Activated CD8-positive, alpha-beta memory T cell treated with anti-CD3 and anti-CD28 coated beads, Interleukin-2, amount 50 U/mL, for 24 hours (primary cell): ENCODE data around the gene ALS2.
A peak's percentile ranks its signal among the peaks of the same experiment; 100 is the strongest.
"Not testable (repeated sequence)": the region's sequence is repeated elsewhere in the genome, so short reads cannot be mapped to it uniquely, and the experiment has no call there.

ENCODE experiments used
- DNase-seq: peaks from one replicate; pipeline ENCODE4 v3.0.0-alpha.2; 2020; ENCODE audit errors: extremely low read depth

ALS2 gene

DNA sequence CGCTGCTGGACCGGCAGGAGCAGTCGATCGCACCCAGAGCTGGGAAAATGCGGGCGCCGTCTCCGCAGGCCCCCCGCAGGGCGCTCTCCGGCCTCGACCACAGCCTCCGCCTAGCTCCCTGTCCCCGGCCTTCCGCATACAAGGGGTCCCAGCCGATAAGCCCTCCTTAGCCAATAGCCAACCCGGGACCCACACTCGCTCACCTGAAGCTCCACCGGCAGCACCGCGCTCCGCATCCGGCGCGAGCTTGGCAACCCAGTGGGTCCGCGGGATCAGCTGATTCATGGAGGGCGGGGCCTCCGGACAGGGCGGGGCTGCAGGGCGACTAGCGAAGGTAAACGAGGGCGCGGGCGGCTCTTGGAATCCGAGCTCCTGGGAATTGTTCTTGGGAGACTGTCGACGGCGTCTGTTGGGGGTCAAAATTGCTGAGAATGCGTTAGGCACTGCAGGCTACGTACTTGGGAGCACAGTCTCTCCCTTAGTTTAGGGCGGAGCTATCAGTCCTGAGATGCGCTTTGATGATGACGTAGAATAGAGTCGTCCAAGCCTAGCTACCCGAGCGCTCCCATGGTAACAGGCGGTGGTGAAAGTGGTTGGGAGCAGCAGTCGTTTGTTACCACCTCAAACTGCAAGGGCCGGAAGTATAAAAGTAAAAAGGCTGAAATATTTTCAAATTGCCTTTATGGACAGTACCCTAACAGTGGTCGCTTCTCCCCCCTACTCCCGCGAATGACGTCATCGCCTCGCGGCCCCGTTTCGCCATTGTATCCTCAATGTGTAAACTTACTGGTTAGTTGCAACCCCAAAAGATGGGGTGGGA lies at the start of gene ALS2:
ALS2 (minus strand) TSS at position 260 of the 820 bp plus-strand sequence. CDS start 12,048 bp downstream, outside the sequence.
- peak; percentile 81 for DNase-seq

DNA sequence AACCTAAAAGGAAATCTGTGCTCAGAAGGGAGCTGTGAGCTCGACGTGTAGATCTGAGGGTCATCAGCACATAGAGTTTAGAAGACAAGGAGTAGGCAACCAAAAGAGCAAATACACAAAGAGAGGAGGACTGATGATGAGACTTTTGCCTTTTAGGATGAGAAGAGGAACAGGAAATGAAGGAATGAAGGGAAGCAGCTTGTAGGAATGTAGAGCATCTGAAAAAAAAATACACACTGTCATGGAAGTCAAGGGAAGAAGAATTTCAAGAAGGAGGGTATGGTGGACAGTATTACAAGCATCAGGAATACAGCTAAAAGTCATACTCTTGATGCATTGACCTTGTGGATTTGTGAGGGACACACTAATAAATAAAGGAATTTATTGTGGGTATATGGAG lies 47.5 kb upstream of the ALS2 start:
- DNase-seq = no peak

DNA sequence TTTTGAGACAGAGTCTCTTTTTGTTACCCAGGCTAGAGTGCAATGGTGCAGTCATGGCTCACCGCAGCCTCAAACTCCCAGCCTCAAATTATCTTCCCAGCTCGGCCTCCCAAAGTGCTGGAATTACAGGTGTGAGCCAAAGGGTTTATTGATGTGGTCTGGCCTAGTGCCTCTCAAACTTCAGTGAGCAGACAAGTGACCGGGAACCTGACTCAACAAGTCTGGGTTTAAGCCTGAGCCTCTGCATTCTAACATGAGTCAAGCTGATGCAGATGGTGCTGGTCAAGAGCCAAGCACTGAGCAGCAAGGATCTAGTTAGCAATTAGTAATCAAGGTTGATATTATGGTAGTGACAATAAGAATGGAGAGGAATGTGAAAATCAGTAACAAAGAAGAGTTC lies 46.9 kb upstream of the ALS2 start:
- DNase-seq = no peak

DNA sequence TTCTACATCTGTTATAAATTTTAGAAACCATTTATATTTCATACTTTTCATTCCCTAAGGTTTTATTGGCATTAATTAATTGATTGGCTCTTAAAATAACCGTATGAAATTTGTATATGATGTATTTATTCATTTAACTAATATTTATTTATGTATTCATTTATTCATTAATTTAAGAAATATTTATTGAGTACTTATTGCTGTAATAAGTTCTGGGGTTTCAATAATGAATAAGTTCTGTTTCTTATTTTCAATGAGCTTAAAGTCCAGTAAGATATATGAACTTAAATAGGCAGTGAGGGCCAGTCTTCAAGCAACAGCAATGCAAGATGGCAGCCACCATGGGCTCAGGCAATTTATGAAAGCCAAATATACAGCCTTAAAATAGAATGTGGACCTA lies 43.5 kb upstream of the ALS2 start:
- DNase-seq = no peak

DNA sequence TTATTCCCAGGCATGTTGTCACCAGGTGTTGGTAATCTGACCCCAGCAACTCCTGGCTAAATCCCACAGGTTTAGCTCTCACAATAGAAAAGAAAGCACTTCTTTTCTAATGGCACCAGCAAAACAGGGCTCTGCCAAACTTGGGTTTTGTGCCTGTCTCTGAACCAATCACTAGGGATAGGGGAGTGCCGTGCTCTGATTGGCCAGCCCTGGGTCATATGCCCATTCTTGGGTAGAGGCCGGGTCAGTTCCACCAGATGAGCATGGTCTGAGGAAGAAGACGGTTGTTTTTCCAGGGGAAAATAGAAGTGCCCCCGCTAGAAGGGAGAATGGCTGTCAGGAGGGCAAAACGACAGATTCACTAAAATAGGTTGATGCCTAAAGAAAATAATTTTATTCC lies 40.3 kb upstream of the ALS2 start:
- DNase-seq = no peak

DNA sequence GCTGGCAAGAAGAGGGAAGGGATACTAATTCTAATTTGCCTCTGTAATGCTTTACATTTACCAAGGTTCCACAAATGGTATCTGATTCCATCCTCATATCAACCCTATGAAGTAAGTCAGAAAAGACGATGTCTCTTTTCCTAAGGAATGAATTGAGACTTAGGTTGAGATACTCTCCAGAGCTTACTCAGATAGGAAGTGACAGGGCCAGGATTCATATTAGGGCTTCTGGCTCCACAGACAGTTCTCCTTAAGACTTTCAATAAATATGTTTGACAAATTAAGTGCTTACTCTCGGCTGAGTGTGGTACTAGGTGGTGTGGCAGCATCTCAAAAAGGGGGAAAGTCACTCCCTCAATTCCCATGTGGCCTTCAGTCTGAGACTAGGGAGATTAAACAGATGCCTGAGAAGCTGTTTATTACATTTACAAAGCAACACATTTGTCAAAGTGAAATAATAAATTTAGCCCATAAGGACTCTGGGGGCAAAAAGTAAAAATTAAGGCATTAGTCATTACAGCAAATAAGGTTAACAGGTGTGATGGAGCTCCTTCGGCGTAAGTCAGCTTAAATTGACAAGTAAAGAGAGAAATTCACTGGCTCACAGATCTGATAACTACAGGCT lies 39.8 kb upstream of the ALS2 start:
- no peak for DNase-seq

DNA sequence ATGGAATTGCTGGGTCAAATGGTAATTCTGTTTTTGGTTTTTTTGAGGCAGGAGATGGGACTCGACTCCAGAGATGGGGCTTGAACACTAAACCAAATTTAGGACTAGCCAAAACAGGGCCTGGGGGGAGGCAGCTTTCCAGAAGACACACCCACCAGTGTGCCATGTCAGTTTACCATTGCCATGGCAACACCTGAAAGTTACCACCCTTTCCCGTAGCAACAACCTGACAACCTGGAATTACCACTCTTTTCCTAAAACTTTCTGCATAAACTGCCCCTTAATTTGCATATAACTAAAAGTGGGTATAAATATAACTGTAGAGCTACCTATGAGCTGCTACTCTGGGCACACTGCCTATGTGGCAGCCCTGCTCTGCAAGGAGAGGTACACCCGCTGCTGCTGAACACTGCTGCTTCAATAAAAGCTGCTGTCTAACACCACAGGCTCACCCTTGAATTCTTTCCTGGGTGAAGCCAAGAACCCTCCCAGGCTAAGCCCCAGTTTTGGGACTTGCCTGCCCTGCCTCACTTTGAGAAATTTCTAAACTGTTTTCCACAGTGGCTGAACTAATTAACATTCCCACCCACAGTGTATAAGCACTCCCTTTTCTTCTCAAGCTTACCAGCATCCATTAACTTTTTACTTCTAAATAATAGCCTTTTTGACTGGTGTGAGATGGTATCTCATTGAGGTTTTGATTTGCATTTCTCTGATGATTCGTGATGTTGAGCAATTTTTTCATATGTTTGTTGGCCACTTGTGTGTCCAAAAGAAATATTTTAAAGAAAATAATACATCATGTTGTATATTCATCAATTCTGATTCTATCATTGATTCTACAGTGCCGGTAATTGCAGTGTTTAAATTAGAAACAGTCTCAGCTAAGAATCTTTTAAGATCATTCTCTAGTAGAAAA lies 36.2 kb upstream of the ALS2 start:
- DNase-seq = no peak

DNA sequence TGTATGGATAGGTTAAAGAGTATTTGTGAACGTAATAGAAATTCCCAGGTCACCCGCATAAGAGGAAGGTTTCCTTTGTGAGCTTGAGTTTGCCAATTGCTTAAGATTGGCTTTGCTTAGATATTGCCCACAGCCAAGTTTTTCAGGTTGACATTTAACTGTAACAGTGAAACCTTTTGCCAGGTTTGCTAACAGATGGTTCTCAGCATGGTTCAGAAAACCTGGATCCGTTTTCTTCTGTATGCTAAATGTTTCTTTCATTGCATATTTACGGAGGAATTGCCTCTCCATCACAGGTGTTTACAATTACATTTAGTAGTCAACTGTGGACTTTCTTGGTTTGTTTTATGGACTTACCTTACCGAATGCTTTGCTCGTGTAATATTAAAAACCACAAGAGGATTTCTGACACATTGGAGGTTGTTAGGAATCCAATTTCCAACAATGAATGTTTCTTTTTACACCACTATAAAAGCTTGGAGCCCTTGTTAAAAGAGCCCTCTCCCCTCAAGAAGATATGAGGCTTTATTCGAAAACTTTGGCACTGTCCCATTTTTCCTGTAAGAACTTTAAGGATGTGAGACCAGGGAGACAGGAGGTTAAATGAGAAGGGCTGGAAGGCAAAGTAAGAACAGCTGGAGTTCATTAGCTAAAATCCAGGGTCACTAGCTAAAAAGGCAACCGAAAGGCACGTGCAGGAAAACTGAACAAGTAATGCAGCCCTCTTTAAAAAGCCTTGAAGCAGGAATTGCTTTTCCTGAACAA lies 33.4 kb upstream of the ALS2 start:
- no peak for DNase-seq

DNA sequence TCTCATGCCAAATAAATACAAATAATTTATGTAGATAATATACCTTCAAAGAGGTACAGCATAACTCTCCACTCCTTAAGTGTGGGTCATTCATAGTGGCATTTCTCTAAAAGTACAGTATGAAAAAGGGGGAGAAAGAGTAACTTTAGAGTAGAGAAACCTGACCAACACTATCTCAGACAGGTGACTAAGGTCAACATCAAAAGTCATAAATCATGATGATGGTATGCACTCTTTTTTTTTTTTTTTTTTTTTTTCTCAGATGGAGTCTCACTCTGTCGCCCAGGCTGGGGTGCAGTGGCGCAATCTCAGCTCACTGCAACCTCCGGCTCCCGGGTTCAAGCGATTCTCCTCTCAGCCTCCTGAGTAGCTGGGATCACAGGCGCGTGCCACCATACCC lies 29.9 kb upstream of the ALS2 start:
- not testable (repeated sequence) for DNase-seq

DNA sequence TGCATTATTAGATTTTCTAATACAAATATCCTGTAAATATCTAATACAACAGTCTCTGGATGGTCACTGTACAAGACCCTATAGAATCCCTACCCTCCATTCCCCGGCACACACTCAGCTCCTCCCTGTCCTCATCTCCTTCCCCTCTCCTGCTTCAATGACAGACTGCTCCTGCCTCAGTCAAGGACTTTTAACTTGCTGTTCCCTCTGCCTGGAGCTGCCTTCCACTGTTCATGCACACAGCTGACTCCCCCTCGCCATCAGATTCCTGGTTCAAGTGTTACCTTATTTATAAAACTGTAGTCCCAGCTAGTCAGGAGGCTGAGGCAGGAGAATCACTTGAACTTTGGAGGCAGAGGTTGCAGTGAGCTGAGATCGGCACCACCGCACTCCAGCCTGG lies 28.9 kb upstream of the ALS2 start:
- no peak for DNase-seq

DNA sequence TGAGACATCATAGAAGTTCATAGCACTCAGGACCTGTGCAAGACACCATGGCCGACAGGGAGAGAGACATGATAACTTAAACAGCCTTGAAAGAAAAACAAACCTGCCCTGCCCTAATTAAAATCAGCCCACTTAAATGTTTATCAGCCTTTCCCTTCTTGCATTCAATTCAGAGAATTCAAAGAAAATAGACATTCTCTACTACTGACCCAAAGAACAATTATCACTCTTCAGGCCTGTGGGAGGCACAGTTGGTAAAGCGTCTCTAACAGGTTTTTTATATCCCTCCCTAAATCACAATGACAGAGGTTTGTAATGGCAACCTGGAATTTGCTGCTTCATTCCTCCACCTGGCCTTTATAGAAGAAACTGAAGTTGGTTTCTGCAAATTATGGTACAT lies 27.3 kb upstream of the ALS2 start:
- DNase-seq = no peak

DNA sequence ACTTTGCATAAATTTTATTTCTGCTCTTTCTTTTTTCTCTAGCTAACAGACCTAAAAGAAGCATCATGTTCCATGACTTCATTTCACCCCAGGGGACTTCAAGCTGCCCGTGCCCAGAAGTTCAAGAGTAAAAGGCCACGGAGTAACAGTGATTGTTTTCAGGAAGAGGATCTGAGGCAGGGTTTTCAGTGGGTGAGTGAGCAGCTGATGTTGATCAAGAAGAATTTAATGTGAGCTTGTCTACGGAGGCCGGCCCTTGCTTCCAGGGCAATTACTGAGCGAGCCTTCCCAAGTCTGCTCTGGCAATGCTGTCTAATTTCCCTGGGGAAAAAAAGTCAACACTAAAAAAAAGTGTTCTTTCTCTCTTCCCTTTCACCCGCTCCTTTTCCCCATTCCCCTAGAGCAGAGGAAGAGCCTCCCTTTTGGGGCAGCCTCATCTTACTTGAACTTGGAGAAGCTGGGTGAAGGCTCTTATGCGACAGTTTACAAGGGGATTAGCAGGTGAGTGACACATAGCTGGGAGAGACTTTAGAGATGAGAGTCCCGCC lies 26.8 kb upstream of the ALS2 start:
- no peak for DNase-seq

DNA sequence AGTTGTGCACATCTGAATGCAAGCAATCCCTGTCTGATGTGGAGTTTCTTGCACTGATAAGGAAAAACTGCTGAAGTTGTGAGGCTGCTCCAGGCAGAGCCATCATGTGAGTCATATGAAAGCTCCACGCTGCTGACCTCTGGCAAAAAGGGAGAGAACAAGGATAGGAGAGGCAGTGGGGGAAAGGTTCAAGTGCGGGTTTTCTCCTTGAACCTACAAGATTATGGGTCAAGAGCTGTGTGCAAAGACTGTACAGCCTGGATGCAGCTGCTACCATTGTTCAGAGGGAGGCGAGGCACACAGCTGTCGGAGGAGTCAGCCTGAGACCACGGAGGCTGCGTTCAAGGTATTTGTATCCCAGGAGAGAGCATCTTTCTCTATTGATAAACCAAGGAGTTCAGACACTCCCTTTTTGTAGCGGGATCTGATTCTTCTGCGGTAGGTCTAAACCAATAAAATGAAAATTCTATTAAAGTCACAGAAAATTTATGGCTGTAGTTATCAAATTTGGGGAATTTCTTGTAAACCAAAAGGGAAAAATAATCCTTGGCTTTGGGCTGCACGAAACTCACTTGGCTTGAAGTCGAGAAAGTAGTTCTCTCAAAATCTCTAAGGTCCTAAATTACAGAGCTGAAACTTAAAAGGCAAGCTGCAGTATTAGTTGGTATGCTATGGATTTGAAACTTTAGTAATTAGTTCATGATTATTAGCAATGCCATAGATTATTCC lies 25.9 kb upstream of the ALS2 start, which contains the start of gene CDK15:
CDK15 (plus strand) TSS at position 96 of the 729 bp plus-strand sequence; CDS start at position 224, 128 bp downstream.
- DNase-seq = no peak

DNA sequence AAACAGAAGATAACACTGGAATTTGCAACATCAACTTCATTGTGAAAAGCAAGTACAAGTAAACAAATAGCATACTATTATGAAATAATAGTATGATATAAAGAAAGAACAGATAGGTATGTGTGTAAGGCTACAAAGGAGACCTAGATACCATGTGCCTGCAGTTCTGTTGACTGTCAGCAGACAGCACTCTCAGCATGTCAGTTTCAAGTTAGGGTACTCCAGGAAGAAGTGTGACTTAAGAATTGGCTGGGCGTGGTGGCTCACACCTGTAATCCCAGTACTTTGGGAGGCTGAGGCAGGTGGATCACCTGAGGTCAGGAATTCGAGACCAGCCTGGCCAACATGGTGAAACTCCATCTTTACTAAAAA lies 18.2 kb upstream of the ALS2 start:
- DNase-seq = not testable (repeated sequence)

DNA sequence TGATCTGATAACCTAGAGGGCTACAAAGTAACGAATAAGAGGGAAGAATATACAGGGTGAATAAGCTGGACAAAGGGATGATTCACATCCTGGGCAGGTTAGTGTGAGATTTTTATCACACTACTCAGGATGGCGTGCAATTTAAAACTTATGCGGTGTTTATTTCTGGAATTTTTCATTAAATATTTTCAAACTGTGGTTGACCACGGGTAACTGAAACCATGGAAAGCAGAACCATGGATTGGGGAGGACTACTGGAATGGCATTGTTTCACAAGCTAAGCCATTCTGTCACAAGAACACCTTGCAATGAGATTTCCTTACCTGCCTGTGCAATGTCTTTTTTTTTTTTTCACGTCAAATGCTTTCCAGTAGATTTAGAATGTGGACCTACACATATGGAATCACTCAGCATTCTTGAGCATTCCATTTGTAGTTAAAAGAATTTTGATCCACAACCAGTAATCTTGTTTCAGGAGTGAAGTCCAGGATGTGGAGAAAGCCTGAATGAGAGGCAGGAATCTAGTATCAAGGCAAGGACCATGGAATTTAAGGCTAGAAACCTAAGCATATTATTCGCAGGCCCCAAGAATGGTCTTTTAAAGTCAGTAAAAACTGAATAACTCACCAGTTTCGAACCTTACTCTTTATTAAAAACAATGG lies 17.6 kb upstream of the ALS2 start:
- no peak for DNase-seq

DNA sequence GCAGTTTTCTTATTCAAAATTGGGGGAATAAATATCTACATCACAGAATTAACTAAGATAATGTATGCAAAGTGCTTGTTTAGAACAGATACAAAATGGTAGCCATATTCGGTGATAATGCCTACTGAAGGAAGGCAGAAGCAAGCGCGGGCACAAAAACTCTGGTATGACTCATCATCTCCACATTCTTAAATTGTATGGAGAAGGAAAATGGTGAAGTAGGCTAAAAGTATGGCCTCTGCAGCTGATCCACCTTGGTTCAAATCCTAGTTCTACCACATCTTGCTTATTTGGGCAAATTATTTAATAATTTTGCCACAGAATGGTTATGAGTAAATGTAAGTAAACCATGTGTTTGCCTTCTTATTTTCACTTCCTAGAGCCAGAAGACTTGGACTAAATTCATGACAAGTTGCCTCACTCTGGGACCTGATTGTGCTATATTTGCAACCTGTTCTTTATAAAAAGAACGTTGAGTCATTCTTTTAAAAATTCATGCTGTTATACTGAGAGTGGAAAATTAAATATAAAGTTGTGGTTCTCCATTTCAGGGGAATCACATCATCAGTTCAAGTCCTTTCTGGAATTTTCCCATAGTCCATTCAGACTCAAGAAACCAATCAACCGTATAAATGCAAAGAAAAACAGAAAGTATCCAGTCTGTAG lies 16.6 kb upstream of the ALS2 start:
- no peak for DNase-seq

DNA sequence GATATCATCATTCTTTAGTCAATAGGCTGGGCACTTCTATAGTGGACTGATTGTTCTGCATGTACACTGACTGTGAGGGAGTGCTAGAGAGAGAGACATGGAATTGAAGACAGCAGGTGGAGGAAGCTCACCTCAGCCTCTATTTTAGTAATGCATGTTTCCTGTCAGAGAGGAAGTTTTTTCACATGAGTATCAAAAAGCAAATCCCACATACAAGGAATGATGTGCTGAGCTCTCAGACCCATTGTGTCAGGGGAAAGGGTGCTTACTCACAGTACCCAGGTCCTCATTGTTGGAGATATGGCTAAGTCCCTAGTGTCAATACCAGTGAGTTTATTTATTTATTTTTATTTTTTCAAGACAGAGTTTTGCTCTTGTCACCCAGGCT lies 15.7 kb upstream of the ALS2 start:
- DNase-seq = no peak

DNA sequence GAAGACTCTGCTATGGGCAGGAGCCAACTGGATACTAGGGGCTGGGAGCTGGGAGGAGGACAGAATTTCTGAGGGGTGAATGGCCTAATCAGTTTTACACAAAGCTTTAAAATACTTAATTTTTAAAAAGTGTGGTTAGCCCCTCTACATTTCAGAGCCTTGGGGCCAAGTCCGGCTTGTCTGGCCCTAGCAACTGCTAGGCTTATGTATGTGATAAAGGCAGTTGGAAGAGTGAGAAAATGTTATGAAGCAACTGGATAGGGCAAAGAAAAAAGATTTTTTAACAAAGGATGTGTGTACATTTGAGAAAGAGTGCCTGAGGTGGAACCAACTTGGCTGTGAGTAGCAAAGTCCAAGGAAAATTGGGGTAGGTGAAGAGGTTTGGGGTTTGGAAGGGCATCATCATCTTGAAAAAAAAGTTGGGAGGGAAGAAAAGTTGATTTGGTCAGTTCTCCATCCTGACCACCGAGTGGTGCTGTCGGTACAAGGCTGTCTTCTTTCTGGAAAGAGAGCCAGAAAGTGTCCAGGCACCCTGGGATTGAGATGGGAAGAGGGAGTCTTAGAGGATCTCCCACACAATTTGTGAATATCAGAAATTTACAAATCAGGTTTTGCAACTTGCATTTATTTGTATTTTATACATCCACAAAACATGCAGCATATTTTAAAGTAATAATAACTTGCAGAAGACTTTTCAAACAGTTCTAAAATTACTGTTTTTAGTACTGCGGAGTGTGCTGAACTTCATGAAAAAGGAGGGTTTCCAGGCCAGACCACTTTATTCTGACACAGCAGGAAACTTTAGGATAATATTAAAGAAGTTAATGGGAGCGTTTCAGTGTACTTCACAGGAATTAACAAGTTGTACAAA lies 15.1 kb upstream of the ALS2 start:
- DNase-seq = no peak

DNA sequence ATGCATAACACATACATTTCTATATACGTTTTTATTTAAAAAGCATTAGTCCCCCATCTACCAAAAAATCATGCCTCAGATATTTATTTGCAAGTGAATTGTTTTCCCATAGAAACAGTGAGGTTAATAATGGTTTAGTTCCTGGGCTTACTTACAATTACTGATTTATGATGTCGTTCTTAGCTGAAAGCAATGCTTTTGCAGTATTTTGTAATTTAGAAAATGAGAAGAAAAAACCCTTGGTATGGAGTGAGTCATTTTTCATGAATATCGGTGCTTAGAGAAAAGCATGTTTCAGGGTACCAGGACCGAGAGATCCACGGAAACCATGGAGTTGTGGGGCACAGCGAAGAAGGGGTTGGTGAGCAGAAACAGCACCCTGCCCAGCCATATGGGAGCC lies 13.6 kb upstream of the ALS2 start:
- no peak for DNase-seq
